GM13976 (cell line): ENCODE data around the gene CHPF2.

Experiments used
- DNase-seq: peaks from one replicate; pipeline ENCODE4 v3.0.0; 2012; ENCODE audit warnings: low spot score
- in situ Hi-C: fragments of 300-500 bp; cut with MboI; formaldehyde crosslinking; loops from one replicate; pipeline ENCODE4 v1.12.0; 2022; ENCODE audit warnings: low sequenced_read_pairs, mixed read lengths, inconsistent platforms; ENCODE audit not compliant: unreplicated experiment
- TF ChIP-seq, protein P1 (sequence below): IDR thresholded peaks from 2 replicates; pipeline ENCODE4 v1.5.1; 2012; ENCODE audit warnings: borderline replicate concordance, mild to moderate bottlenecking; ENCODE audit not compliant: insufficient read depth; ENCODE audit errors: extremely low read depth, missing control alignments, control extremely low read depth

Gene CHPF2

DNA sequence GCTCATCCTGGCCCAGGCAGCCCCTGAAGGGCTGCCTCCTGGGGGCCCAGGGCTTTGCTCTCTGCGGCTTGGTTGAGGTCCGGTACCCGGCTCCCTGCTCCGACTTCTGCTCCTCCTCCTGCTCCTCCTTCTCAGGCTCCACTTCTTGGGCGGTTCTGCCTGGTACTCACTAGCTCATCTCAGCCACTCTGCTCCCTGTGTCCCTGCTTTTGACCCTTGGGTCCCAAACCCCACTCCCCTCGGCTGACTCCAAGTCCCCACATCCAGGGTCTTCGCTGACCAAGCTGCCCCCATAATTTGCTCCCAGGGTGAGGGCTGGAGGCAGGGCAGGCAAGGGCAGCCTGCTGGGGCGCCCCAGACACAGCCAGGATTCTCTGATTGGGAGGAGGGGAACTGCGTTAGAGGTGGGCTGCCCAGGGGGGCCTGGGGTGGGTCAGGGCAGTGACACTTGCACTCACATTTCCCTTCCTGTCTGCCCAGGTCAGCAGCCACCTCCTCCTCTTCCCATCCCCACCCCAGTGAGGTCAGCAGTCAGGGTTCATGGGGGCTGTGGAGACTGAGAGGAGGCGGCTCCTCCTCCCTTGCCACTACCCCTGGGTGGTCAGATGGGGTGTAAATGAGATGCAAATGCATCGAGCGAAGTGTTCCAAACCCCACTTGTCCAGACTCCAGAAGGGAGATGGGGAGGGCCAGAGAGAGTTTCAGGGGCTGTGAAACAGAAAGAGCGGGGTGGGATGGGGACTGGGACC, 14.0 kb downstream of the CHPF2 start:
- no peak for DNase-seq
- in situ Hi-C loops: no loop called here
- TF ChIP-seq, protein P1, sequence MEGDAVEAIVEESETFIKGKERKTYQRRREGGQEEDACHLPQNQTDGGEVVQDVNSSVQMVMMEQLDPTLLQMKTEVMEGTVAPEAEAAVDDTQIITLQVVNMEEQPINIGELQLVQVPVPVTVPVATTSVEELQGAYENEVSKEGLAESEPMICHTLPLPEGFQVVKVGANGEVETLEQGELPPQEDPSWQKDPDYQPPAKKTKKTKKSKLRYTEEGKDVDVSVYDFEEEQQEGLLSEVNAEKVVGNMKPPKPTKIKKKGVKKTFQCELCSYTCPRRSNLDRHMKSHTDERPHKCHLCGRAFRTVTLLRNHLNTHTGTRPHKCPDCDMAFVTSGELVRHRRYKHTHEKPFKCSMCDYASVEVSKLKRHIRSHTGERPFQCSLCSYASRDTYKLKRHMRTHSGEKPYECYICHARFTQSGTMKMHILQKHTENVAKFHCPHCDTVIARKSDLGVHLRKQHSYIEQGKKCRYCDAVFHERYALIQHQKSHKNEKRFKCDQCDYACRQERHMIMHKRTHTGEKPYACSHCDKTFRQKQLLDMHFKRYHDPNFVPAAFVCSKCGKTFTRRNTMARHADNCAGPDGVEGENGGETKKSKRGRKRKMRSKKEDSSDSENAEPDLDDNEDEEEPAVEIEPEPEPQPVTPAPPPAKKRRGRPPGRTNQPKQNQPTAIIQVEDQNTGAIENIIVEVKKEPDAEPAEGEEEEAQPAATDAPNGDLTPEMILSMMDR: no peak

DNA sequence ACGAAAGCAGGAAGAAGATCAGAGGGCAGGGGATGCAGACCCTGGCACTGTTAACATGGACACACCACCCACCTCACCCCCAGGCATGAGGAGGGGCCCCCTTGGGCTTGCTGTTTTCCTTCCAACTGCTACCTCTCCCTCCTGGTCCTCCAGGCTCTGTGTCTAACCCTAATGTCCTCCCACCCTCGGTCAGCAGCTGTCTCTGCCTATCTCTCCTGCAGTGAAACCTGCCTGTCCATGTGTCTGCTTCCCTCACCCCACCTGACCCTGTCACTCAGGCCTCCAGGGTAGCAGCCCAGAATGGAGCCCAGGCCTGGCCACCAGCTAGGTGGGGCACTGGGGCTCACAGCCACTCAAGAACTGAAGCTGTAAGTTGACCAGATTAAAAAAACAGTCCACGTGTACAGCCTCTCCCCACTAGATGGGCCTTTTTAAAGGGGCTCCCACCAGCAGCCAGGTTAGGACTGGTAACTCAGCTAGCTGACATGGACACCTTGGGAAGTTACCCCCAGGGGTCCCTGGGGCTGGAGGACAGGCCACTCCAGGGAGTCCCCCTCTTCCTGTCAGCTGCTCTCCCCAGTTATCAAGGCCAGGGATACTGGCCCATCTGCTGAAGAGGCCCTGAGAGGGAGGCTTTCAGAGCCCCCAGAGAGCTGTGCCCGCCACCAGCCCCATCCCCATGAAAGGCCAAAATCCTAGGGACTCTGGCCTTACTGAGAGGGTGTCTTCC, 14.7 kb downstream of the CHPF2 start:
- no peak for DNase-seq
- TF ChIP-seq, protein P1: no peak
- in situ Hi-C loops: no loop called here

DNA sequence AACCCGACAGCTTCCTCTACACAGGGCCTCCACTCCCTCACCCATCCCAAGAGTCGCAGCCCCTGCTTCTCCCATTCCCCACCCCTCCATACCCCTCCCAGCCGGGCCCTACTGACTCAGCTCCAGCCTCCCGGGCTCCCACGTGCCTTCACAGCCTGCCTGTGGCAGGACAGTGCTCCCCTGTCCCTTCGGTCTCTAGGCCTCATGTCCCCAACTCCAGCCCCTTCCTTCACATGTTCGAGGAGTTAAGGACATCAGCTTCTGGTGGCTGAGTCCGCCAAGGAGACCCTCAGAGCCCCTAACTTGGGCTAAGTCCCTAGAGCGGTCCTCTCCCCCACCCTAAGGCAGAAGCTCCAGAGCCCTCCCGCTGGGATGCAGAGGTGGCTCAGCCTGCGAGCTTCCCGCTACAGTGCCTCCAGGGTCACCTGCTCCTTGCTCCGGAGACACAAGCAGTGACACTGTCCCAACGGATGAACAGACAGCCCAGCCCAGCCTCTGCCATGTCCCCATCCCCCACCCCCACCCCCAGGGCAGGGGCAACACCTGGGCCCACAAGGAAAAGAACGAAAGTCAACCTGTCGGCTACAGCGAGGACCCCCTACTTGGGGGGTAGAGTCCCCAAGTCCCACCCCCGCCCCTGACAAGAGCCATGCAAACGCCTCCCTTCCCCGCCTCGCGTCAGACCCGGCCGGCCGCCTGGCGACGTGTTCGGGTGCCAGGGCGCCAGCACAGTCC, 15.5 kb downstream of the CHPF2 start:
- in situ Hi-C loops: no loop called here

DNA sequence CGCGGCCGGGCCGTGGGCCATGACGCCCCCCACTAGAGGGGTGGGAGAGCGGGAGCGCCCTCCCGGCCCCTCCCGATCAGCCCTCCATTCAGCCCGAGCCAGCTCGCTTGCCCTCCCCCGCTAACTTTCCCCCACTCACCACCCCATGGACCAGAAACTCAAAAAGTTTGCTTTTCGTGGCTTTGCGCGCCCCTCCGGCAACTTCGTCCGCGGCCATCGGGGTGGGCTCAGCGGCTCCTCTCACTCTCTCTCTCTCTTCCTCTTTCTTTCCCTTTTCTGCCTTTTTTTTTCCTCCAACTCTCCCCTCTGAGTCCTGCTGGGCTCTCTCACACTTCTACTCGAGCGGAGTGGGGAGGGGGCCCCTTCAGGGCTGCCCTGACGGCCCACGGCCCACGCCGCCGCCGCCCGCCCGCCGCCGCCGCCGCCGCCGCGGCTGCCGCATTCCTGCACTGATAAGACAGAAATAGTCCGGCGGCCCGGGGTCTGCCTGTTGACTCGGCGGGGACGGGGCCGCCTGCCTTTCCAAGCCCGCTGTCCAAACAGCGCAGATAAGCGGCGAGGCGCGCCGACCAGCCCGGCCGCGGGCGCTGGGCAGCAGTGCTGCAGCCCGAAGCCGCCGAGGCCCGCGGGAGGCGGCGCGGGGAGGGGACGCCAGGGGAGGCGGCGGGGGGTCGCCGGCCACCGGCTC, 16.2 kb downstream of the CHPF2 start, which contains the start of gene SMARCD3:
TSS of gene SMARCD3 (minus strand) at position 349 of the 688 bp plus-strand sequence. CDS start at position 217, 132 bp downstream.
- DNase-seq: no peak
- TF ChIP-seq, protein P1: no peak
- in situ Hi-C loops: no loop called here

More for the DNA sequence above, 15.5 kb downstream of the CHPF2 start:
- TF ChIP-seq, protein P1: no peak
- no peak for DNase-seq

DNA sequence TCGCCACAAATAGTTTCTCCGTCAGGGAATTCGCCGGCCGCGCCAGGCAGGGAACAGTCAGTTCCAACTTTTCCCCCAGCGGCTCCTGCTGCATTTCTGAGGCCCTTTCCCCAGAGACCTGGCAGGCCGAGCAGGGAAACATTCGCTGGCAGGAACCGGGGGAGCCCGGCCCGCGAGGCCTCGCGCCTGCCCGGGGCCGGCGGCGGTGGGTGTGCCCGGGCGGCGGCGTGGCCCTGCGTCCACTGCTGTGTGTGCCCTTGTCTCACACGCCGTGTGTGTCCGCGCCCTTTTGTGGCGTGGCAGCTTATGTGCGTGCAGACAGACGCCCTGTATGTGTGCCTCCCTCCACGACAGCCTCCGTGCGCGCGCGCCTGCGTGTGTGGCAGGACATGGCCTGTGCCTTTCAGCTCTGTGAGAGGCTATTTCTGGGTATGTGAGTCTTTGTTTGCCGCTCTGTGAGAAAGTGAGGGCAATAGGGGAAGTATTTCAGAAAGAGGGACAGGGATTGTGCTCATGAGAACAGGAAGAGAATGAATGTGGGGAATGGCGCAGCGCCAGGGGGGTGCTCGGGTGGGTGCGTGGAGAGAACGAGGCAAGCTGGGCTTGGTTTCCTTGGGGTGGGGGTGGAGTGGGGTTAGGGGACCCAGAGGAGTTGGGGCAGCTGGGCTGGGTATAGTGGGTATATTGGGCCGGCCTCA, 16.9 kb downstream of the CHPF2 start:
- TF ChIP-seq, protein P1: no peak
- in situ Hi-C loops: no loop called here
- DNase-seq: no peak

DNA sequence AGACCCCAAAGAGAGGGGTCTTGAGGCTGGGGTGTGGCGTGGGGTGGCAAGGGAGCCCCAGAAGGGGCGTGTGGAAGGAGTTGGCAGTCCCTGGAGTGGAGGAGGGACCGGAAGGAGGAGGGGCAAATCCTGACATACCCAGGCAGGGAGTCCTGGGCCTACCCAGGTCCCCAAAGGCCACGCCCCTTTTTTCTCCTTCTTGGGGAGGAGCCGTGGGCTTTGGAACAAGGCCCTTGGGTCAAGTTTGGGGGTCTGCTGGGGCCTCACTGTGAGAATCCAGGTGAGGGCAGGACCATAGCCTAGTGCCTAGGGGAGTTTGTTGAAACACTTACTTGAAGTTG, 17.4 kb downstream of the CHPF2 start:
- no peak for DNase-seq
- TF ChIP-seq, protein P1: no peak
- in situ Hi-C loops: no loop called here
